Astrocyte (in vitro differentiated cells and primary cell): Measurements from ENCODE around the gene STON1. TPM values are rescaled to one million over a fixed set of nuclear protein-coding genes. Genes with fewer than 3 reads are reported as not detected.
A peak's percentile ranks its signal among the peaks of the same experiment; 100 is the strongest.

Experiments used
- DNase-seq: peaks from one replicate; pipeline ENCODE4 v3.0.0-alpha.2; 2010; ENCODE audit warnings: low read depth
- FAIRE-seq: peaks from 2 replicates; lab custom pipeline; 2011; peaks lifted over from hg19 to GRCh38; lab: Jason Lieb, UNC
- H2AFZ ChIP-seq: 2 replicates; pipeline ENCODE4 v1.6.0; 2012; ENCODE audit warnings: low read depth, low read length, inconsistent platforms
- H3K27ac ChIP-seq: 2 replicates; pipeline ENCODE4 v1.5.1; 2011; ENCODE audit warnings: low read depth, low read length, inconsistent platforms
- H3K27me3 ChIP-seq: 2 replicates; pipeline ENCODE4 v1.6.0; 2011; ENCODE audit warnings: low read length, inconsistent platforms; ENCODE audit not compliant: insufficient read depth
- H3K36me3 ChIP-seq: 2 replicates; pipeline ENCODE4 v1.5.1; 2011; ENCODE audit warnings: low read length, inconsistent platforms; ENCODE audit not compliant: insufficient read depth
- H3K4me1 ChIP-seq: 2 replicates; pipeline ENCODE4 v1.5.1; 2011; ENCODE audit warnings: low read length, inconsistent platforms; ENCODE audit not compliant: insufficient read depth
- H3K4me2 ChIP-seq: 2 replicates; pipeline ENCODE4 v1.6.0; 2012; ENCODE audit warnings: low read length, inconsistent platforms
- H3K4me3 ChIP-seq: 2 replicates; pipeline ENCODE4 v1.5.1; 2011; ENCODE audit warnings: low read depth, mild to moderate bottlenecking, low read length, inconsistent platforms; ENCODE audit not compliant: insufficient read depth
- H3K79me2 ChIP-seq: 2 replicates; pipeline ENCODE4 v1.6.0; 2012; ENCODE audit warnings: mild to moderate bottlenecking, low read length, inconsistent platforms; ENCODE audit not compliant: insufficient read depth
- H3K9ac ChIP-seq: 2 replicates; pipeline ENCODE4 v1.6.0; 2012; ENCODE audit warnings: mild to moderate bottlenecking, low read length, inconsistent platforms
- H3K9me3 ChIP-seq: 2 replicates; pipeline ENCODE4 v1.5.1; 2012; ENCODE audit warnings: low read depth, mild to moderate bottlenecking, low read length, inconsistent platforms; ENCODE audit not compliant: insufficient read depth
- H4K20me1 ChIP-seq: 2 replicates; pipeline ENCODE4 v1.6.0; 2012; ENCODE audit warnings: low read length, inconsistent platforms; ENCODE audit not compliant: insufficient read depth
- H3K27ac Mint-ChIP-seq: one replicate; pipeline ENCODE4 v1.8.0; 2021; ENCODE audit warnings: mild to moderate bottlenecking, mixed read lengths; ENCODE audit not compliant: unreplicated experiment
- H3K27me3 Mint-ChIP-seq: one replicate; pipeline ENCODE4 v1.8.0; 2021; ENCODE audit warnings: low read depth, mixed read lengths; ENCODE audit not compliant: unreplicated experiment
- H3K36me3 Mint-ChIP-seq: one replicate; pipeline ENCODE4 v1.8.0; 2021; ENCODE audit warnings: low read depth, mixed read lengths; ENCODE audit not compliant: unreplicated experiment
- H3K4me1 Mint-ChIP-seq: one replicate; pipeline ENCODE4 v1.8.0; 2021; ENCODE audit warnings: low read depth, mixed read lengths; ENCODE audit not compliant: unreplicated experiment
- H3K4me3 Mint-ChIP-seq: one replicate; pipeline ENCODE4 v1.8.0; 2021; ENCODE audit warnings: mild to moderate bottlenecking, moderate library complexity, mixed read lengths; ENCODE audit not compliant: unreplicated experiment
- H3K9me3 Mint-ChIP-seq: one replicate; pipeline ENCODE4 v1.8.0; 2021; ENCODE audit warnings: mild to moderate bottlenecking, mixed read lengths; ENCODE audit not compliant: unreplicated experiment
- EZH2 ChIP-seq: IDR thresholded peaks from 2 replicates; pipeline ENCODE4 v1.6.1; 2012; ENCODE audit warnings: mild to moderate bottlenecking, low read length, inconsistent platforms; ENCODE audit not compliant: insufficient read depth
- total RNA-seq: library from RNA; stranded (reverse); gene quantifications from 2 replicates; pipeline ENCODE4 v1.2.1, GENCODE V29; 2021
- TF ChIP-seq, protein P1 (sequence below): IDR thresholded peaks from 2 replicates; pipeline ENCODE4 v1.5.1; 2011; ENCODE audit warnings: low read depth, mild to moderate bottlenecking, inconsistent platforms, low read length, moderate library complexity; ENCODE audit not compliant: insufficient read depth

Gene STON1
- total RNA-seq, 1 donor from 2014 or later = 7.3 TPM

DNA sequence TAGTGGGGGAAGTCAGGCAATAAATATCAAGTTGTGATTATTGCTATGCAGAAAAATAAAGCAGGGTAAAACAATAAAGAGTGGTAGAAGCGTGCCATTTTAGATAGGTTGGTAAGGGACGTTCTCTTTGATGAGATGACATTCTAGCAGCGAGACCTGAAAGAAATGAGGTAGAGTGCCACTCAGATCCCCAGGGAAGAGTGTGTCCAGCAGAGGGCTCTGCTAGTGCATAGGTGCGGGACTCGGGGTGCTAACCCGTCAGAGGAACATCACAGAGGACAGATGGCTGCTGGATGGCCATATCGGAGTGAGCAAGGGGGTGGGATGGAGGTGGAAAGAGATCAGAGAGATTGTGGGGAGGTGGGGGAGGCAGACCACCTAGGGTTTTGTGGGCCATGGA is 71.4 kb downstream of the STON1 start:
- no peaks in the 10 kb centered on the region for H3K9me3 ChIP-seq
- H3K9ac ChIP-seq = no peak overlapping the region
- H3K4me2 ChIP-seq = peak overlapping the region; percentile 51
- Mint-ChIP-seq H3K4me1 (no peaks in the 10 kb centered on the region), H3K9me3 (no peaks in the 10 kb centered on the region), H3K4me3 (no peak overlapping the region), H3K36me3 (no peaks in the 10 kb centered on the region), H3K27ac (no peak overlapping the region), H3K27me3 (no peaks in the 10 kb centered on the region)
- H3K36me3 ChIP-seq = no peaks in the 10 kb centered on the region
- H3K4me3 ChIP-seq = no peak overlapping the region
- no peaks in the 10 kb centered on the region for H3K79me2 ChIP-seq
- no peak overlapping the region for H3K27ac ChIP-seq
- no peak for FAIRE-seq
- H4K20me1 ChIP-seq = no peaks in the 10 kb centered on the region
- peak; percentile 17 for DNase-seq
- TF ChIP-seq, protein P1, sequence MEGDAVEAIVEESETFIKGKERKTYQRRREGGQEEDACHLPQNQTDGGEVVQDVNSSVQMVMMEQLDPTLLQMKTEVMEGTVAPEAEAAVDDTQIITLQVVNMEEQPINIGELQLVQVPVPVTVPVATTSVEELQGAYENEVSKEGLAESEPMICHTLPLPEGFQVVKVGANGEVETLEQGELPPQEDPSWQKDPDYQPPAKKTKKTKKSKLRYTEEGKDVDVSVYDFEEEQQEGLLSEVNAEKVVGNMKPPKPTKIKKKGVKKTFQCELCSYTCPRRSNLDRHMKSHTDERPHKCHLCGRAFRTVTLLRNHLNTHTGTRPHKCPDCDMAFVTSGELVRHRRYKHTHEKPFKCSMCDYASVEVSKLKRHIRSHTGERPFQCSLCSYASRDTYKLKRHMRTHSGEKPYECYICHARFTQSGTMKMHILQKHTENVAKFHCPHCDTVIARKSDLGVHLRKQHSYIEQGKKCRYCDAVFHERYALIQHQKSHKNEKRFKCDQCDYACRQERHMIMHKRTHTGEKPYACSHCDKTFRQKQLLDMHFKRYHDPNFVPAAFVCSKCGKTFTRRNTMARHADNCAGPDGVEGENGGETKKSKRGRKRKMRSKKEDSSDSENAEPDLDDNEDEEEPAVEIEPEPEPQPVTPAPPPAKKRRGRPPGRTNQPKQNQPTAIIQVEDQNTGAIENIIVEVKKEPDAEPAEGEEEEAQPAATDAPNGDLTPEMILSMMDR = peak; percentile 53
- no peak for TF ChIP-seq EZH2
- peaks cover 14% of the 10 kb centered on the region for H3K4me1 ChIP-seq
- H3K27me3 ChIP-seq = no peaks in the 10 kb centered on the region
- no peak overlapping the region for H2AFZ ChIP-seq

- Histone ChIP-seq H4K20me1 (no peaks in the 10 kb centered on the region), H3K4me3 (no peak overlapping the region), H3K4me1 (peaks cover 17% of the 10 kb centered on the region), H3K9me3 (no peaks in the 10 kb centered on the region), H2AFZ (no peak overlapping the region), H3K27ac (no peak overlapping the region), H3K9ac (no peak overlapping the region), H3K4me2 (no peak overlapping the region), H3K27me3 (no peaks in the 10 kb centered on the region), H3K79me2 (no peaks in the 10 kb centered on the region), H3K36me3 (no peaks in the 10 kb centered on the region)
- H3K27ac Mint-ChIP-seq = no peak overlapping the region
- DNase-seq = no peak
- no peaks in the 10 kb centered on the region for H3K9me3 Mint-ChIP-seq
- H3K27me3 Mint-ChIP-seq = no peaks in the 10 kb centered on the region
- no peak overlapping the region for H3K4me3 Mint-ChIP-seq
- FAIRE-seq = peak; percentile 20
- TF ChIP-seq, protein P1 = no peak
- no peak for TF ChIP-seq EZH2
- H3K36me3 Mint-ChIP-seq = no peaks in the 10 kb centered on the region
- peaks cover 2% of the 10 kb centered on the region for H3K4me1 Mint-ChIP-seq
Observed at GRCh38 chr2:48605482-48606175, 75.7 kb downstream of the STON1 start.
